CD14-positive monocyte (primary cell): ENCODE data around the gene IFNE. TPM values are rescaled to one million over a fixed set of nuclear protein-coding genes. Genes with fewer than 3 reads are reported as not detected.

Source experiments
- DNase-seq, 3 donors: peaks; one replicate each; pipeline ENCODE4 v3.0.0-alpha.2; 2011 to 2022
- H2AFZ ChIP-seq: 2 replicates; pipeline ENCODE4 v1.6.0; 2012; ENCODE audit warnings: mild to moderate bottlenecking, low read depth, low read length, inconsistent platforms; ENCODE audit not compliant: insufficient read depth, poor library complexity, severe bottlenecking
- H3K27ac ChIP-seq, 2 donors: 1 replicate in 1 of 2; 2 replicates in 1 of 2; pipeline ENCODE4 v1.5.1; 2012 to 2013; ENCODE audit warnings: low read length in 2 of 2, control low read depth in 1 of 2, inconsistent platforms in 1 of 2, low read depth in 1 of 2, mild to moderate bottlenecking in 1 of 2
- H3K27me3 ChIP-seq, 2 donors: one replicate each; pipeline versions ENCODE4 v1.6.0 to v1.6.1; 2011 to 2013; ENCODE audit warnings: low read length in 2 of 2; ENCODE audit not compliant: control insufficient read depth in 2 of 2, insufficient read depth in 2 of 2
- H3K36me3 ChIP-seq, 2 donors: replicated peaks in 1 of 2; 1 replicate in 1 of 2; 2 replicates in 1 of 2; pipeline versions ENCODE4 v1.5.1 to v1.6.1; 2012 to 2013; ENCODE audit warnings: low read length in 2 of 2, control low read depth in 1 of 2, inconsistent platforms in 1 of 2, mild to moderate bottlenecking in 1 of 2; ENCODE audit not compliant: insufficient read depth in 2 of 2, control insufficient read depth in 1 of 2
- H3K4me1 ChIP-seq, 2 donors: 1 replicate in 1 of 2; 2 replicates in 1 of 2; pipeline versions ENCODE4 v1.5.1 to v1.6.1; 2012 to 2013; ENCODE audit warnings: low read length in 2 of 2, control low read depth in 1 of 2, inconsistent platforms in 1 of 2, mild to moderate bottlenecking in 1 of 2, moderate library complexity in 1 of 2; ENCODE audit not compliant: insufficient read depth in 2 of 2, control insufficient read depth in 1 of 2
- H3K4me2 ChIP-seq: replicated peaks from 2 replicates; pipeline ENCODE3; 2012; ENCODE audit warnings: low read length, moderate library complexity, mild to moderate bottlenecking; ENCODE audit not compliant: poor library complexity, severe bottlenecking; ENCODE audit errors: extremely low read depth
- H3K4me3 ChIP-seq, 3 experiments: fragments of 200-600 bp in 1 of 3; sonication (generic) in 1 of 3; replicated peaks in 1 of 3; 1 replicate in 2 of 3; 2 replicates in 1 of 3; pipeline ENCODE4 v1.5.1; 2011 to 2013; ENCODE audit warnings: low read length in 3 of 3, mild to moderate bottlenecking in 3 of 3, control low read depth in 2 of 3, low read depth in 2 of 3, inconsistent platforms in 1 of 3, moderate library complexity in 1 of 3
- H3K79me2 ChIP-seq: 2 replicates; pipeline ENCODE4 v1.6.0; 2012; ENCODE audit warnings: mild to moderate bottlenecking, control low read depth, inconsistent platforms, low read length, moderate library complexity; ENCODE audit not compliant: insufficient read depth
- H3K9ac ChIP-seq: 2 replicates; pipeline ENCODE4 v1.6.0; 2017; ENCODE audit warnings: low read length, mild to moderate bottlenecking; ENCODE audit not compliant: insufficient read depth, poor library complexity, severe bottlenecking
- H3K9me3 ChIP-seq, 2 donors: replicated peaks in 1 of 2; 1 replicate in 1 of 2; 2 replicates in 1 of 2; pipeline versions ENCODE4 v1.5.1 to v1.6.1; 2012 to 2013; ENCODE audit warnings: low read length in 2 of 2, control low read depth in 1 of 2; ENCODE audit not compliant: control insufficient read depth in 1 of 2, insufficient read depth in 1 of 2
- H4K20me1 ChIP-seq: 2 replicates; pipeline ENCODE4 v1.6.0; 2012; ENCODE audit warnings: mild to moderate bottlenecking, low read length, control low read depth, moderate library complexity; ENCODE audit not compliant: insufficient read depth
- H3K27ac Mint-ChIP-seq, 7 donors: one replicate each; pipeline ENCODE4 v1.8.0; 2020; ENCODE audit warnings: mild to moderate bottlenecking in 7 of 7, mixed read lengths in 7 of 7, moderate library complexity in 6 of 7, inconsistent platforms in 2 of 7
- H3K27me3 Mint-ChIP-seq, 3 donors: one replicate each; pipeline ENCODE4 v1.8.0; 2021 to 2022; ENCODE audit warnings: low read depth in 3 of 3, mild to moderate bottlenecking in 3 of 3, mixed read lengths in 3 of 3, moderate library complexity in 3 of 3, inconsistent platforms in 1 of 3
- H3K36me3 Mint-ChIP-seq, 2 donors: one replicate each; pipeline ENCODE4 v1.8.0; 2020; ENCODE audit warnings: mixed read lengths in 2 of 2, inconsistent platforms in 1 of 2, mild to moderate bottlenecking in 1 of 2
- H3K4me1 Mint-ChIP-seq: one replicate; pipeline ENCODE4 v1.8.0; 2020; ENCODE audit warnings: mild to moderate bottlenecking, mixed read lengths
- H3K4me3 Mint-ChIP-seq, 2 donors: one replicate each; pipeline ENCODE4 v1.8.0; 2020; ENCODE audit warnings: mild to moderate bottlenecking in 2 of 2, mixed read lengths in 2 of 2, moderate library complexity in 1 of 2
- H3K9me3 Mint-ChIP-seq, 7 donors: one replicate each; pipeline ENCODE4 v1.8.0; 2020 to 2022; ENCODE audit warnings: mixed read lengths in 7 of 7, mild to moderate bottlenecking in 6 of 7, moderate library complexity in 6 of 7, inconsistent platforms in 2 of 7
- WGBS: methylation state at CpG from one replicate; pipeline ENCODE4 v1.1.5; 2013; ENCODE audit warnings: missing lambda C conversion rate; ENCODE audit not compliant: insufficient coverage; 5-methylcytosine and 5-hydroxymethylcytosine counted together
- intact Hi-C, 2 donors: fragments of 100-400 bp; cut with micrococcal nuclease; formaldehyde crosslinking; loops; one replicate each; pipeline versions ENCODE4 v1.15.0 to v1.15.1; 2023
- polyA minus RNA-seq: library from RNA; depleted of rRNA, polyadenylated mRNA; stranded (reverse); fragments of >200 nt; gene quantifications from 2 replicates; pipeline ENCODE4 v1.2.3, GENCODE V29; 2012
- polyA plus RNA-seq, 3 donors: library from polyadenylated mRNA; depleted of rRNA in 1 of 3; unstranded in 2 of 3; stranded (reverse) in 1 of 3; fragments of 300-500 nt in 2 of 3; fragments of >200 nt in 1 of 3; fragmentation: Illumina TruSeq in 2 of 3; gene quantifications; 1 replicate in 2 of 3; 2 replicates in 1 of 3; pipeline ENCODE4 v1.2.3, GENCODE V29; 2012 to 2021
- total RNA-seq, 12 experiments: library from RNA in 1 of 12; stranded (reverse) in 1 of 12; fragments of 120-200 nt in 1 of 12; gene quantifications; one replicate each; pipeline ENCODE4 v1.2.4 and lab custom pipeline; 2013 to 2026; ENCODE audit warnings: mixed read lengths in 6 of 12, inconsistent platforms in 1 of 12
- TF ChIP-seq, protein P1 (sequence below): fragments of 200-600 bp; IDR thresholded peaks from one replicate; pipeline ENCODE4 v1.8.0; 2022; ENCODE audit warnings: antibody characterized with exemption, mild to moderate bottlenecking

The IFNE gene, protein sequence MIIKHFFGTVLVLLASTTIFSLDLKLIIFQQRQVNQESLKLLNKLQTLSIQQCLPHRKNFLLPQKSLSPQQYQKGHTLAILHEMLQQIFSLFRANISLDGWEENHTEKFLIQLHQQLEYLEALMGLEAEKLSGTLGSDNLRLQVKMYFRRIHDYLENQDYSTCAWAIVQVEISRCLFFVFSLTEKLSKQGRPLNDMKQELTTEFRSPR
- 0.04 TPM for total RNA-seq (2013)
- polyA plus RNA-seq (not detected), polyA minus RNA-seq (not detected in 2 replicates), total RNA-seq (lab: John Stamatoyannopoulos, UW) (0 to 0.90 (median 0) reads per million in 11 experiments)

DNA sequence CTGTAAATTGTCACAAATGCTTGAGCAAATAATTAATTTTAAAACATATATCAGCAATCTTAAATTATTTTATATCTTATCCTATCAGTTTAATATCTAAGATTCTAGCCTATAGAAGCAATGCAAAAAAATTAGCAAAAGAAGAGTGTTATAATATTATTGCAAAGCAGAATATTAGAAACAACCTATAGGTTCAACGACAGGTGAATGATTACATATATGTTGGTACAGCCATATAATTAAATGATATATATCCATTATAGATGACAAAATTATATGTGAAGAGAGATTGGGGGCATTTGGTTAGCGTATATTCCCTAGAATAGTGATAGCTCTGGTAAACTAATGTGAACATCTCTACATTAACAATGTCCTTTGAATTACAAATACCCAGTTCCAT, at the start of gene IFNE:
IFNE (minus strand) TSS at position 101 of the 400 bp plus-strand sequence. CDS start 619 bp downstream, outside the sequence.
- no peak for DNase-seq
- Histone ChIP-seq H3K9ac (no peak within 1 kb of the TSS), H3K27ac (peak within 1 kb of the TSS in 1 of 2 donors; percentile 81), H3K4me2 (peak within 1 kb of the TSS; percentile 73), H3K9me3 (no peaks in the 10 kb centered on the region), H3K27me3 (no peaks in the 10 kb centered on the region), H3K4me3 (peak within 1 kb of the TSS in 2 of 3 experiments; percentile 40 to 63), H4K20me1 (no peaks in the 10 kb centered on the region), H3K36me3 (no peaks in the 10 kb centered on the region), H3K4me1 (peaks cover 9 to 22% of the 10 kb centered on the region in 2 donors), H2AFZ (peak within 1 kb of the TSS; percentile 64), H3K79me2 (no peaks in the 10 kb centered on the region)
- WGBS = no CpG with 5 or more reads among the region's 2 CpGs
- Mint-ChIP-seq H3K27ac (peak within 1 kb of the TSS; percentile 15 to 88 (median 79)), H3K27me3 (peaks cover 0 to 3% (median 0%) of the 10 kb centered on the region in 3 donors), H3K36me3 (no peaks in the 10 kb centered on the region), H3K4me3 (peak within 1 kb of the TSS; percentile 9 to 59), H3K4me1 (peaks cover 10% of the 10 kb centered on the region), H3K9me3 (peaks cover 0 to 11% (median 9%) of the 10 kb centered on the region in 7 donors)
- TF ChIP-seq, protein P1, sequence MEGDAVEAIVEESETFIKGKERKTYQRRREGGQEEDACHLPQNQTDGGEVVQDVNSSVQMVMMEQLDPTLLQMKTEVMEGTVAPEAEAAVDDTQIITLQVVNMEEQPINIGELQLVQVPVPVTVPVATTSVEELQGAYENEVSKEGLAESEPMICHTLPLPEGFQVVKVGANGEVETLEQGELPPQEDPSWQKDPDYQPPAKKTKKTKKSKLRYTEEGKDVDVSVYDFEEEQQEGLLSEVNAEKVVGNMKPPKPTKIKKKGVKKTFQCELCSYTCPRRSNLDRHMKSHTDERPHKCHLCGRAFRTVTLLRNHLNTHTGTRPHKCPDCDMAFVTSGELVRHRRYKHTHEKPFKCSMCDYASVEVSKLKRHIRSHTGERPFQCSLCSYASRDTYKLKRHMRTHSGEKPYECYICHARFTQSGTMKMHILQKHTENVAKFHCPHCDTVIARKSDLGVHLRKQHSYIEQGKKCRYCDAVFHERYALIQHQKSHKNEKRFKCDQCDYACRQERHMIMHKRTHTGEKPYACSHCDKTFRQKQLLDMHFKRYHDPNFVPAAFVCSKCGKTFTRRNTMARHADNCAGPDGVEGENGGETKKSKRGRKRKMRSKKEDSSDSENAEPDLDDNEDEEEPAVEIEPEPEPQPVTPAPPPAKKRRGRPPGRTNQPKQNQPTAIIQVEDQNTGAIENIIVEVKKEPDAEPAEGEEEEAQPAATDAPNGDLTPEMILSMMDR = no peak
- intact Hi-C loops = no loop called here

DNA sequence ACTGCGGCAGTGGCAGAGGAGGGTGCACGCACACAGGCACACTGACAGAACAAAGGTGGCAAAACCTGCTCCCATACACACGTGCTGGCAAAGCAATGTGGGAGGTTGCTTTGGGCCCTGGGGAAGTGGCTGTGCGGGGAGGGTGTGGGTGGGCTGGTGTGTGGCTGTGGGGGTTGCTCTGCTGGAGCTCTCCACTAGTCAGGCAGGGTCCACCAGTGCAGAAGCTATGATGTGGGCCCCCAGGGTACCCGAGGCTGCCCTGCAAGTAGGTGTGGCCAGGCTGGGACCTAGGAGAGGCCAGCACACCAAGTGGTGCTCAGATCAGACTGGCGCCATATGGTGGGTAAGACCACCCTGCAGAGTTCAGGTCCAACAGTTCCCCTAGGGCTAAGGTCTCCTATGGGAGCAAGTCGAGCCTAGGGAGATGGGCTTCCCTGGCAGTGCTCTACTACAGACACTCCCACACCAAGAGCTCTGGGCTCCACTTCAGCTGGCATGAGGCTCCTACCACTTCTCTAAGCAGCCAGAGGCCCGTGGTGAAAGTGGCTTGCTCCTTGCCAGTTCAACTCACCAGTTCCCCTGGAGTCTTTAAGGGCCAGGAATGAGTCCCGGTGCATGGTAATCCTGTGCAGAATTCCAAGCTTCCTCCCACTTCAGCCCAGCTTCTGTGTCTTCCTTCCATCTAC, 46.2 kb upstream of the IFNE start:
- Mint-ChIP-seq H3K9me3 (no peaks in the 10 kb centered on the region), H3K27ac (no peak overlapping the region), H3K4me3 (no peak overlapping the region), H3K27me3 (peaks cover 0 to 1% (median 1%) of the 10 kb centered on the region in 3 donors), H3K4me1 (no peaks in the 10 kb centered on the region), H3K36me3 (no peaks in the 10 kb centered on the region)
- Histone ChIP-seq H3K4me1 (no peaks in the 10 kb centered on the region), H3K9ac (no peak overlapping the region), H3K79me2 (no peaks in the 10 kb centered on the region), H2AFZ (no peak overlapping the region), H3K9me3 (no peaks in the 10 kb centered on the region), H3K27me3 (no peaks in the 10 kb centered on the region), H3K4me2 (no peak overlapping the region), H3K4me3 (no peak overlapping the region), H3K36me3 (no peaks in the 10 kb centered on the region), H3K27ac (no peak overlapping the region), H4K20me1 (no peaks in the 10 kb centered on the region)
- TF ChIP-seq, protein P1 = no peak
- intact Hi-C loops = no loop called here
- no peak for DNase-seq
- WGBS = 85% methylated on average over 7 of the region's 9 CpGs
